ENCODE measurements around the gene ZNF594. TPM values are rescaled to one million over a fixed set of nuclear protein-coding genes. Genes with fewer than 3 reads are reported as not detected.
"Not testable (repeated sequence)": the region's sequence is repeated elsewhere in the genome, so short reads cannot be mapped to it uniquely, and the experiment has no call there.

ZNF594 gene
- total RNA-seq: 1 to 10 TPM; 6.8 to 7.7 TPM

DNA sequence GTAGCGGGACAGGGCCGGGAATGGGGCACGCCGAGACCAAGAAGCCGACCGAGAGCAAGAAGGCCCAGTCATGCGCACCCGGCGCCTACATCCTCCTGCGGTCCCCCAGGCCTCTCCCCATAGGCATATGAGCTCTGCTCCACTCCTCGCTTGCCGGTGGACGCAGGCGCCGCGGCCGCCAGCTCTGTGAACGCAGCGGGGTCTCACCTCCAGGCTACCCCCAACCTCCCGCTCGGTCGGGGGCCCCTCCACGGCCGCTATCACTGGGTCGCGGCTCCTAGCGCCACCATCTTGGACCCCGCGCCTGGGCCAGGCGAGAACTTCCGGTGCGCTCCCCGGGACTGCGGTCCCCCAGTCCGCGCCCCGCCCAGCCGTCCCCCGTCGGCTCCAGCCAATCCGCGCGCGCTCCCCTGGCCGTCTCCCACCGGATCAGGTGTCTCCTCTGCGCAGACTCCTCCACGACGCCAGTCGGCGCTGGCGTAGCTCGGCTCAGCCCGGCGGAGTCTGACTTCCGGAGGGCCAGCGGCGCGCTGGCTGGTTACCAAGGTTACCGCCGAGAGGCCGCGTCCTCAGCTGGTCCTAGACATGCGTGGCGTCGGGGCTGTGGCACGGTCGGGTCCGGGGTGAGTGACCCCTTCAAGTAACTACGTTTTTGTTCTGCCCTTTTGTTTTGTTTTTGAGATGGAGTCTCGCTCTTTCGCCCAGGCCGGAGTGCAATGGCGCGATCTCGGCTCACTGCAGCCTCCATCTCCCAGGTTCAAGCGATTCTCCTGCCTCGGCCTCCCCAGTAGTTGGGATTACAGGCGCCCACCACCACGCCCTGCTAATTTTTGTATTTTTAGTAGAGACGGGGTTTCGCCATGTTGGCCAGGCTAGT lies at the start of gene ZNF594:
ZNF594 (minus strand) TSS at position 328 of the 877 bp plus-strand sequence. CDS start 7,612 bp downstream, outside the sequence.
- DNase-seq: peak; percentile 99
- Mint-ChIP-seq H3K36me3 (peaks cover 43% of the 10 kb centered on the region), H3K27me3 (no peaks in the 10 kb centered on the region), H3K4me3 (peak within 1 kb of the TSS; percentile 94), H3K27ac (peak within 1 kb of the TSS; percentile 89), H3K9me3 (peaks cover 26% of the 10 kb centered on the region), H3K4me1 (peaks cover 23% of the 10 kb centered on the region)

DNA sequence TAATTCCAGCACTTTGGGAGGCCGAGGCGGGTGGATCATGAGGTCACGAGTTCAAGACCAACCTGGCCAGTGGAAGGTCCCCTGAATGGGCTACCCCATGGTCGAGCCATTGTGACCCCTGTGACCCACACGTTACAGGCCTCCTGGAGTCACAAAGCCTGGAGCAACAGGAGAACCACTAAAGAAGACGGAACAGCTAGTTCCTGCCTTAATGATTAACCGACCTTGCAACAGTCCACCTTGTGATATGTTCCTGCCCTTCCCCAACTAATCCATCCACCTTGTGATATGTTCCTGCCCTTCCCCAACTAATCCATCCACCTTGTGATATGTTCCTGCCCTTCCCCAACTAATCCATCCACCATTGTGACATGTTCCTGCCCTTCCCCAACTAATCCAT lies 48.1 kb upstream of the ZNF594 start:
- H3K4me3 Mint-ChIP-seq, H3K9me3 Mint-ChIP-seq, H3K36me3 Mint-ChIP-seq, H3K27me3 Mint-ChIP-seq, DNase-seq, H3K27ac Mint-ChIP-seq: not testable (repeated sequence)
- peaks cover 30% of the 10 kb centered on the region for H3K4me1 Mint-ChIP-seq

DNA sequence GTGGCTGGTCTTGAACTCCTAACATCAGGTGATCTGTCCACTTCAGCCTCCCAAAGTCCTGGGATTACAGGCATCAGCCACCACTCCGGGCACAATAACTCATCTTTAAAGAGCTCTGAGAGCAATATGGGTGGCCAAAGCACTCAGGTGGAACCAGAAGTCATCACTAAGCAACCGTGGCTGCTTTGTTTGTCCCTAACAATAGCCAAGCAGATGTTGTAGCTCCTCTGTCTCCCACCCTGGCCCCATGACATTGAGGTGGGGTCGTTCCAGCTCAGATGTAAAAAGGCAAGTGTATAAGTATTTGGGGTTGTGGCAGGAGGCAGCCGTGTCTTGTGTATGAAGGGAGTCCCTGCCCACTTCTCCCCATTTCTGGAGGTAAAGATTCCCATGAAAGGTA lies 46.7 kb upstream of the ZNF594 start:
- no peak for DNase-seq
- peaks cover 4% of the 10 kb centered on the region for H3K9me3 Mint-ChIP-seq
- peaks cover 27% of the 10 kb centered on the region for H3K4me1 Mint-ChIP-seq
- H3K36me3 Mint-ChIP-seq: peaks cover 8% of the 10 kb centered on the region
- H3K4me3 Mint-ChIP-seq: no peak overlapping the region
- H3K27ac Mint-ChIP-seq: no peak overlapping the region
- no peaks in the 10 kb centered on the region for H3K27me3 Mint-ChIP-seq

GRCh38 chr17:5237541-5238016 lies 45.9 kb upstream of the ZNF594 start:
- H3K4me1 Mint-ChIP-seq: peaks cover 20% of the 10 kb centered on the region

GRCh38 chr17:5236938-5237540 lies 45.4 kb upstream of the ZNF594 start:
- no peaks in the 10 kb centered on the region for H3K27me3 Mint-ChIP-seq
- no peak for DNase-seq
- no peak overlapping the region for H3K4me3 Mint-ChIP-seq
- H3K4me1 Mint-ChIP-seq: peaks cover 15% of the 10 kb centered on the region
- H3K27ac Mint-ChIP-seq: no peak overlapping the region
- no peaks in the 10 kb centered on the region for H3K36me3 Mint-ChIP-seq
- peaks cover 4% of the 10 kb centered on the region for H3K9me3 Mint-ChIP-seq

More at GRCh38 chr17:5237541-5238016, 45.9 kb upstream of the ZNF594 start:
- Mint-ChIP-seq H3K27me3 (no peaks in the 10 kb centered on the region), H3K36me3 (peaks cover 2% of the 10 kb centered on the region), H3K27ac (no peak overlapping the region), H3K4me3 (no peak overlapping the region), H3K9me3 (peaks cover 4% of the 10 kb centered on the region)
- DNase-seq: peak; percentile 45

DNA sequence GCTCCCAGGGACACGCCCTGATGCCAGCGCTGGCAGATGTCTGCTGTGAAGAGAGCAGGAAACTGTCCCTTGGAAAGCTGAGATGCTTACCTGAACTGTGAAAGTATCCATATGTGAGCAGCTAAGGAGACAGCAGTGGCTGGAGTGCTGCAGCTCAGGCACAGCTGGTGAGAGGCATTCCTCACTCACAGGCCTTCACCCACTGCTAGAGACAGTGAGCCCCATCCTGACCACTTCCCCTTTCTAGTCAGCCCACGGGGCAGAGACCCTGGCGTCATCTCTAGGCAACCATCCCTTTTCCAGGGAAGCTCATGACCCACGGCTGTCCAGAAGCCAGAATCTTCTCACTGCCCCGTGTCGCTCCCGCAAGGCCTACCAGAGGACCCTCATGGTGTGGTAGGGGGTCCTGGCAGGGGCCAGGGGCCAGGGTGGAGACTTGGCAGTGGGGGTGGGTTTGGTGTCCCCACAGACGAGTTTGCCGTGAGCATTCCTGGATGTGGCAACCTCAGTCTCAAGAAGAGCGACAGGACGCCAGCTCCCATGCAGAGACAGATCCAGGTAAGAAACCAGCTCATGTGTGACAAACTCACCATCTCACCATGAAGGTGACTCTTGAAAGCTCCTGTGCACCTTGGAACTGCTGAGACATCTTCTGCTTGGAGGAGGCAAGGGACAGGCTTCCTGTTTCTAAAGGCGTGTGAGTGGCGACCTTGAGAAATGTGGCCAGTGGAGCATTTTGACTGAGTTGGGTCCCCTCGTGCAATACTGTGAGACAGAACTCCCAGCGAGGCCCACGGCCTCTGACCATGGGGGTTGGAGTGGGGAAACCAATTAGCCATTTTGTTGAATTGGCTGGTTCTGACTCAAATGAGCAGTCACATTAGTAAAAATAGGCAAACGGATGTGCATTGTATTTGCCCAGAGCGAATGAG lies 43.2 kb upstream of the ZNF594 start, which contains the start of gene SCIMP:
SCIMP (minus strand) TSS at position 216 of the 932 bp plus-strand sequence; CDS start at position 111, 105 bp downstream.
- no peak for DNase-seq
- no peaks in the 10 kb centered on the region for H3K27me3 Mint-ChIP-seq
- H3K4me3 Mint-ChIP-seq: no peak within 1 kb of the TSS
- H3K4me1 Mint-ChIP-seq: peaks cover 12% of the 10 kb centered on the region
- H3K9me3 Mint-ChIP-seq: peaks cover 4% of the 10 kb centered on the region
- H3K27ac Mint-ChIP-seq: peak within 1 kb of the TSS; percentile 25
- peaks cover 3% of the 10 kb centered on the region for H3K36me3 Mint-ChIP-seq

- DNase-seq, H3K27me3 Mint-ChIP-seq, H3K4me3 Mint-ChIP-seq, H3K9me3 Mint-ChIP-seq: not testable (repeated sequence)
- Mint-ChIP-seq H3K4me1 (peaks cover 19% of the 10 kb centered on the region), H3K27ac (peak overlapping the region; percentile 25), H3K36me3 (peaks cover 11% of the 10 kb centered on the region)
These were observed 41.8 kb upstream of the ZNF594 start for GRCh38 chr17:5233492-5233891.

DNA sequence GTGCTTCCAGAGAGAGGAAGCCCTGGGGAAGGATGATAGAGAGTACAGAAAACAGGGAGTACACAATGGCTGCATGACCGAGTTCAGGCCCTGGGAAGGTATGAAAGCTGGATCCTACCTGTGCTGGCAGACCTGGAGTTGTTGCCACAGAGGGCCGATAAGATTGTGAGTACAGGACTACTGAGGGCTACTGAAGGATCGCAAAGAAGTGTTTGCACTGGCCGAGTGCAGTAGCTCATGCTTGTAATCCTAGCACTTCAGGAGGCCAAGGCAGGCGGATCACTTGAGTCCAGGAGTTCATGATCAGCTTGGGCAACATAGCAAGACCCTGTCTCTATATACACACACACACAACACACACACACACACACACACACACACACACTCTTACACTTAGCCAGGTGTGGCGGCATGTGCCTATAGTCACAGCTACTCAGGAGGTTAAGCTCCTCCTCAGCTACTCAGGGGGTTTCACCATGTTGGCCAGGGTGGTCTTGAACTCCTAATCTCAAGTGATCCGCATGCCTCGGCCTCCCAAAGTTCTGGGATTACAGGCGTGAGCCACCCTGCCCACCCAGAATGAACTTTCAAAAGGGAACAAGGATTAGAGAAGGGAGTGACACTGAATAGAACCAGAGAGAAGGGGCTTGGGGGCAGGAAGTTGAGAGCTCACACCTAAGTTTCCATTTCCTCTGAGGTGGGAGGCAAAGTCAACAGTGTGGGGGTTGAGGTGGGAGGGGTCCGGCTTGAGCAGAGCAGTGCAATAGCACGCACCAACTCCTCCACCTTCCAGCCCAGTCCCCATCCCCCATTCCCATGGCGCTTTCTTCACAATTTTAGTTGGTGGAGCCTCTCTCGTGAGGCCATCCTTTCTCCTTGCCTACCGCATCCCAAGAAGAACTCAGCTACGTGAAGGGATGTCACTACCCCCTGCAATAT lies 35.5 kb upstream of the ZNF594 start:
- DNase-seq: peak; percentile 40
- H3K9me3 Mint-ChIP-seq: peaks cover 2% of the 10 kb centered on the region
- H3K4me1 Mint-ChIP-seq: peaks cover 35% of the 10 kb centered on the region
- no peaks in the 10 kb centered on the region for H3K27me3 Mint-ChIP-seq
- H3K4me3 Mint-ChIP-seq: peak overlapping the region; percentile 42
- H3K27ac Mint-ChIP-seq: peak overlapping the region; percentile 94
- peaks cover 35% of the 10 kb centered on the region for H3K36me3 Mint-ChIP-seq

DNA sequence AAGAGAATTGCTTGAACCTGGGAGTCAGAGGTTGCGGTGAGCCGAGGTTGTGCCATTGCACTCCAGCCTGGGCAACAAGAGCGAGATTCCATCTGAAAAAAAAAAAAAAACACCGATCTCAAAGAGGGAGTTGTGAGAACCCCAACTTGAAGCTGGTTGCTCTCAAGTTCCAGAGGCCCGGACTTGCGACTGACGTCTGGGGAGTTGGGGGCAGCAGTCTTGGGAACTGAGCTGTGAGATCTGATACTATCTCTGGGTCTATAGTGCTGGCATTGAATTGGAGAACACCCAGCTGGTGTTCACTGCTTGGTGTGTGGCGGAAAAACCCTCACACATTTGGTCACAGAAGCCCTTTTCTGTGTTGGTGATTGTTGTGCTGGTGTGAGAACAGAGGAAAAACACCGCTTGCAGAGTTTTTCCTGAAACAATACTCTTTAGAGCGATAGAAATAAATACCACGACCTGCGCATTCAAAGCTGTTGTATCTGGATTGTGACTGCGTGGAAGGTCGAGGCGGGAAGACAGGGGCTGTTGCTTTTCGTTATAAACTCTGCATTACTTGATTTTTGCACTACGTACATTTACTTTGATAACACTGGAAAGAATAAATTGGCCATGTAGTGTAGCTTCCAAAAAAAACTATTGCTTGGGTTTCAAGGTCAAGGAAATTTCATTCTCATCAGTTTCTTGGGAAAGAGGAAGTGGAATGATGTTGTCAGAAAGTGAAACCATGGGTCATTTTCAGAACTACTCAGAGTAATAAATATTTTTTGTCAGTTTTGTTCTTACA lies 34.2 kb upstream of the ZNF594 start:
- H3K4me3 Mint-ChIP-seq: no peak overlapping the region
- peaks cover 43% of the 10 kb centered on the region for H3K4me1 Mint-ChIP-seq
- peaks cover 33% of the 10 kb centered on the region for H3K36me3 Mint-ChIP-seq
- H3K27ac Mint-ChIP-seq: peak overlapping the region; percentile 94
- DNase-seq: no peak
- peaks cover 2% of the 10 kb centered on the region for H3K9me3 Mint-ChIP-seq
- H3K27me3 Mint-ChIP-seq: no peaks in the 10 kb centered on the region

DNA sequence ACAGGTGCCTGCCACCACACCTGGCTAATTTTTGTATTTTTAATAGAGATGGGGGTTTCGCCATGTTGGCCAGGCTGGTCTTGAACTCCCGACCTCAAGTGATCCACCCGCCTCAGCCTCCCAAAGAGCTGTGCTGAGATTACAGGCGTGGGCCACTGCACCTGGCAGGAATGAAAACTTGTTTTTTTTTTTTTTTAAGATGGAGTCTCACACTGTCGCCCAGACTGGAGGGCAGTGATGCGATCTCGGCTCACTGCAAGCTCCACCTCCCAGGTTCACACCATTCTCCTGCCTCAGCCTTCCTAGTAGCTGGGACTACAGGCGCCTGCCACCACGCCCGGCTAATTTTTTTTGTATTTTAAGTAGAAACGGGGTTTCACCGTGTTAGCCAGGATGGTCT lies 30.2 kb upstream of the ZNF594 start:
- not testable (repeated sequence) for H3K27me3 Mint-ChIP-seq, DNase-seq, H3K9me3 Mint-ChIP-seq, H3K27ac Mint-ChIP-seq, H3K4me3 Mint-ChIP-seq
- Mint-ChIP-seq H3K36me3 (peaks cover 22% of the 10 kb centered on the region), H3K4me1 (peaks cover 26% of the 10 kb centered on the region)

- DNase-seq: no peak
- Mint-ChIP-seq H3K4me1 (peaks cover 15% of the 10 kb centered on the region), H3K9me3 (no peaks in the 10 kb centered on the region), H3K27me3 (no peaks in the 10 kb centered on the region), H3K4me3 (no peak overlapping the region), H3K36me3 (peaks cover 7% of the 10 kb centered on the region), H3K27ac (no peak overlapping the region)
These were observed 28.4 kb upstream of the ZNF594 start for GRCh38 chr17:5220074-5220473.

DNA sequence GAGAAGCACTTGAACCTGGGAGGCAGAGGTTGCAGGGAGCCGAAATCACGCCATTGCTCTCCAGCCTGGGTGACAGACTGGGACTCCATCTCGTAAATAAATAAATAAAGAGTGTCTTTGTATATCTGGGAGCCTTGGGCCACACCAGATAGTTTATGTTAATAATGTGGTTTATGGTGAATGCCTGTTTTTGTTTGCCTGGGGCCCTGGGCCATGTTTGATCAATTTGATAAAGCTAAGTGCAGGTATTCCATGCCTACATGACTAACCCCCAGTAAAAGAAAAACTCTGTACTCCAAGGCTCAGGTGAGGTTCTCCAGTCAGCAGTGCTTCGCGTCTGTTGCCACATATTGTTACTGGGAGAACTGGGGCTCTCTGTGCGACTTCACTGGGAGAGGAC lies 27.9 kb upstream of the ZNF594 start:
- no peak for DNase-seq
- Mint-ChIP-seq H3K27me3 (no peaks in the 10 kb centered on the region), H3K9me3 (no peaks in the 10 kb centered on the region), H3K4me1 (peaks cover 15% of the 10 kb centered on the region), H3K27ac (no peak overlapping the region), H3K4me3 (no peak overlapping the region), H3K36me3 (peaks cover 4% of the 10 kb centered on the region)

DNA sequence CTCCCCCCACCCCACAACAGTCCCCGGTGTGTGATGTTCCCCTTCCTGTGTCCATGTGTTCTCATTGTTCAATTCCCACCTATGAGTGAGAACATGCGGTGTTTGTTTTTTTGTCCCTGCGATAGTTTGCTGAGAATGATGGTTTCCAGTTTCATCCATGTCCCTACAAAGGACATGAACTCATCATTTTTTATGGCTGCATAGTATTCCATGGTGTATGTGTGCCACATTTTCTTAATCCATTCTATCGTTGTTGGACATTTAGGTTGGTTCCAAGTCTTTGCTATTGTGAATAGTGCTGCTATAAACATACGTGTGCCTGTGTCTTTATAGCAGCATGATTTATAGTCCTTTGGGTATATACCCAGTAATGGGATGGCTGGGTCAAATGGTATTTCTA lies 25.9 kb upstream of the ZNF594 start:
- not testable (repeated sequence) for H3K36me3 Mint-ChIP-seq, H3K9me3 Mint-ChIP-seq, DNase-seq, H3K27ac Mint-ChIP-seq, H3K27me3 Mint-ChIP-seq, H3K4me3 Mint-ChIP-seq
- H3K4me1 Mint-ChIP-seq: peaks cover 16% of the 10 kb centered on the region

Measured in activated naive CD8-positive, alpha-beta T cell treated with anti-CD3 and anti-CD28 coated beads for 36 hours (primary cell).